IMR-90 (cell line): ENCODE measurements around the gene MYO1D. TPM values are rescaled to one million over a fixed set of nuclear protein-coding genes. Genes with fewer than 3 reads are reported as not detected.

Experiments used
- ATAC-seq: fragments of 200-7000 bp; cut with Tn5 transposase; 2 replicates; pipeline ENCODE4 v1.9.1; 2020; ENCODE audit warnings: low read depth, mild to moderate bottlenecking, moderate library complexity
- BruUV-seq: library from RNA; stranded (reverse); fragments of 400-500 nt; replicated peaks from 2 replicates; lab custom pipeline; 2021; lab: Mats Ljungman, UMichigan
- CTCF ChIA-PET: fragments of 300-600 bp; formaldehyde crosslinking; extraction: SDS; loops from one replicate; lab custom pipeline; 2021; ENCODE audit warnings: antibody characterized with exemption; lab: Yijun Ruan, JAX
- POLR2A ChIA-PET: fragments of 300-600 bp; sonication (Branson Sonifier 250); formaldehyde crosslinking; loops from one replicate; lab custom pipeline; 2022; ENCODE audit warnings: antibody characterized with exemption; ENCODE audit not compliant: unreplicated experiment; lab: Charles Lee
- DNase-seq: peaks from one replicate; pipeline ENCODE4 v3.0.0; 2013
- H2AFZ ChIP-seq: replicated peaks from 2 replicates; pipeline ENCODE3; 2013; ENCODE audit warnings: low read length, mild to moderate bottlenecking; ENCODE audit not compliant: poor library complexity
- H2AK5ac ChIP-seq: 2 replicates; pipeline ENCODE4 v1.6.1; 2013; ENCODE audit warnings: low read depth, low read length, inconsistent platforms
- H2AK9ac ChIP-seq: replicated peaks from 2 replicates; pipeline ENCODE3; 2013; ENCODE audit warnings: mild to moderate bottlenecking, low read depth, low read length, moderate library complexity; ENCODE audit not compliant: poor library complexity
- H2BK120ac ChIP-seq: 2 replicates; pipeline ENCODE4 v1.6.1; 2013; ENCODE audit warnings: low read depth, low read length, inconsistent platforms
- H2BK15ac ChIP-seq: 3 replicates; pipeline ENCODE4 v1.6.1; 2013; ENCODE audit warnings: low read depth, low read length, inconsistent platforms
- H2BK20ac ChIP-seq: 2 replicates; pipeline ENCODE4 v1.6.1; 2013; ENCODE audit warnings: low read depth, mild to moderate bottlenecking, inconsistent platforms, low read length, moderate library complexity
- H2BK5ac ChIP-seq: 2 replicates; pipeline ENCODE4 v1.6.1; 2013; ENCODE audit warnings: mild to moderate bottlenecking, low read depth, low read length, inconsistent platforms; ENCODE audit not compliant: poor library complexity, severe bottlenecking
- H3K14ac ChIP-seq: replicated peaks from 2 replicates; pipeline ENCODE4 v1.6.1; 2013; ENCODE audit warnings: low read depth, low read length, inconsistent platforms
- H3K18ac ChIP-seq: 2 replicates; pipeline ENCODE4 v1.6.1; 2013; ENCODE audit warnings: low read depth, low read length, control low read depth
- H3K23ac ChIP-seq: 2 replicates; pipeline ENCODE4 v1.6.1; 2013; ENCODE audit warnings: low read depth, low read length, inconsistent platforms
- H3K27ac ChIP-seq: 2 replicates; pipeline ENCODE4 v1.5.1; 2013; ENCODE audit warnings: mild to moderate bottlenecking, control low read depth, low read length; ENCODE audit not compliant: insufficient read depth
- H3K27me3 ChIP-seq: 2 replicates; pipeline ENCODE4 v1.6.1; 2013; ENCODE audit warnings: low read length; ENCODE audit not compliant: control insufficient read depth, insufficient read depth
- H3K36me3 ChIP-seq: 2 replicates; pipeline ENCODE4 v1.6.1; 2013; ENCODE audit warnings: low read length, mixed read lengths; ENCODE audit not compliant: control insufficient read depth, insufficient read depth
- H3K4ac ChIP-seq: 2 replicates; pipeline ENCODE4 v1.6.1; 2013; ENCODE audit warnings: low read depth, low read length, inconsistent platforms
- H3K4me1 ChIP-seq: 2 replicates; pipeline ENCODE4 v1.6.1; 2013; ENCODE audit warnings: low read length, mixed read lengths; ENCODE audit not compliant: control insufficient read depth, insufficient read depth
- H3K4me2 ChIP-seq: 2 replicates; pipeline ENCODE4 v1.6.1; 2013; ENCODE audit warnings: low read depth, mild to moderate bottlenecking, control low read depth, low read length, moderate library complexity
- H3K4me3 ChIP-seq: 2 replicates; pipeline ENCODE4 v1.5.1; 2013; ENCODE audit warnings: low read depth, mild to moderate bottlenecking, control low read depth, low read length, moderate library complexity; ENCODE audit not compliant: insufficient read depth
- H3K56ac ChIP-seq: 2 replicates; pipeline ENCODE4 v1.6.1; 2013; ENCODE audit warnings: low read length, inconsistent platforms; ENCODE audit not compliant: insufficient read depth; ENCODE audit errors: extremely low read depth
- H3K79me1 ChIP-seq, 2 experiments: 2 replicates each; pipeline ENCODE4 v1.6.1; 2013; ENCODE audit warnings: low read length in 2 of 2, inconsistent platforms in 1 of 2, low read depth in 1 of 2
- H3K9ac ChIP-seq: 2 replicates; pipeline ENCODE4 v1.6.1; 2013; ENCODE audit warnings: low read depth, low read length, control low read depth
- H3K9me1 ChIP-seq: 2 replicates; pipeline ENCODE4 v1.6.1; 2013; ENCODE audit warnings: low read length, inconsistent platforms; ENCODE audit not compliant: insufficient read depth
- H3K9me3 ChIP-seq: 2 replicates; pipeline ENCODE4 v1.6.1; 2013; ENCODE audit warnings: low read length; ENCODE audit not compliant: control insufficient read depth, insufficient read depth
- H4K20me1 ChIP-seq: 2 replicates; pipeline ENCODE4 v1.6.1; 2013; ENCODE audit warnings: low read length, inconsistent platforms; ENCODE audit not compliant: insufficient read depth
- H4K5ac ChIP-seq: 2 replicates; pipeline ENCODE4 v1.6.1; 2013; ENCODE audit warnings: mild to moderate bottlenecking, low read depth, low read length, control low read depth
- H4K8ac ChIP-seq, 2 experiments: 2 replicates each; pipeline ENCODE4 v1.6.1; 2013; ENCODE audit warnings: low read depth in 2 of 2, low read length in 2 of 2, control low read depth in 1 of 2, inconsistent platforms in 1 of 2
- H4K91ac ChIP-seq: 2 replicates; pipeline ENCODE4 v1.6.1; 2013; ENCODE audit warnings: low read depth, low read length, inconsistent platforms; ENCODE audit not compliant: insufficient read depth
- CEBPB ChIP-seq: IDR thresholded peaks from 2 replicates; pipeline ENCODE4 v1.6.1; 2012; ENCODE audit warnings: low read depth, low read length, improper control_type of control experiment
- FOS ChIP-seq: fragments of 150-350 bp; IDR thresholded peaks from 2 replicates; pipeline ENCODE4 v1.6.1; 2016; ENCODE audit warnings: low read depth, low read length
- MAFK ChIP-seq: IDR thresholded peaks from 2 replicates; pipeline ENCODE4 v1.6.1; 2012; ENCODE audit warnings: low read depth, low read length, improper control_type of control experiment
- MAZ ChIP-seq: IDR thresholded peaks from 2 replicates; pipeline ENCODE4 v1.6.1; 2012; ENCODE audit warnings: low read depth, mild to moderate bottlenecking, low read length, improper control_type of control experiment, moderate library complexity, borderline replicate concordance
- MXI1 ChIP-seq: IDR thresholded peaks from 2 replicates; pipeline ENCODE4 v1.6.1; 2012; ENCODE audit warnings: low read depth, mild to moderate bottlenecking, low read length, moderate library complexity, borderline replicate concordance
- NFE2L2 ChIP-seq: fragments of 150-350 bp; IDR thresholded peaks from 2 replicates; pipeline ENCODE4 v1.6.1; 2016; ENCODE audit warnings: low read depth, mild to moderate bottlenecking, low read length
- RCOR1 ChIP-seq: IDR thresholded peaks from 2 replicates; pipeline ENCODE4 v1.6.1; 2012; ENCODE audit warnings: mild to moderate bottlenecking, low read length, improper control_type of control experiment; ENCODE audit not compliant: insufficient replicate concordance
- WGBS, 2 experiments: methylation state at CpG; one replicate each; pipeline versions ENCODE4 v1.1.5 to v1.1.7; 2013; ENCODE audit warnings: missing lambda C conversion rate in 2 of 2; ENCODE audit not compliant: insufficient read length in 1 of 2; ENCODE audit errors: extremely low coverage in 2 of 2; 5-methylcytosine and 5-hydroxymethylcytosine counted together
- dilution Hi-C: fragments of 300-500 bp; cut with HindIII; formaldehyde crosslinking; loops from one replicate; pipeline ENCODE4 v1.14.3; 2018; ENCODE audit warnings: low sequenced_read_pairs; ENCODE audit not compliant: unreplicated experiment
- in situ Hi-C: fragments of 300-500 bp; cut with MboI; formaldehyde crosslinking; loops from 3 replicates; pipeline ENCODE4 v1.14.3; 2019; ENCODE audit warnings: low sequenced_read_pairs, inconsistent platforms, mixed read lengths
- intact Hi-C: fragments of 100-400 bp; cut with micrococcal nuclease; formaldehyde crosslinking; loops from 2 replicates; pipeline ENCODE4 v1.10.0; 2022
- polyA plus RNA-seq, 3 experiments: library from polyadenylated mRNA; depleted of rRNA; stranded (reverse); fragments of >200 nt; gene quantifications; 2 replicates each; pipeline ENCODE4 v1.2.3, GENCODE V29; 2012; ENCODE audit warnings: low replicate concordance in 1 of 3
- total RNA-seq: library from RNA; depleted of rRNA; stranded (reverse); fragments of >200 nt; gene quantifications from 2 replicates; pipeline ENCODE4 v1.2.3, GENCODE V29; 2012
- TF ChIP-seq, protein P1 (sequence below): conservative IDR thresholded peaks from 2 replicates; pipeline ENCODE4 v1.5.1; 2012; ENCODE audit warnings: mild to moderate bottlenecking, low read depth, low read length, improper control_type of control experiment
- TF ChIP-seq, protein P2 (sequence below): fragments of 150-350 bp; IDR thresholded peaks from 2 replicates; pipeline ENCODE4 v1.6.1; 2016; ENCODE audit warnings: low read depth, mild to moderate bottlenecking, low read length, moderate library complexity, borderline replicate concordance
- TF ChIP-seq, protein P3 (sequence below): fragments of 150-350 bp; IDR thresholded peaks from 2 replicates; pipeline ENCODE4 v1.6.1; 2017; ENCODE audit warnings: mild to moderate bottlenecking, antibody characterized with exemption, low read length, low read depth

Gene MYO1D
- total and polyA plus RNA-seq, 2 of the 4 experiments (the other 2 are of a cell fraction), result 0.63 to 0.90 TPM

DNA sequence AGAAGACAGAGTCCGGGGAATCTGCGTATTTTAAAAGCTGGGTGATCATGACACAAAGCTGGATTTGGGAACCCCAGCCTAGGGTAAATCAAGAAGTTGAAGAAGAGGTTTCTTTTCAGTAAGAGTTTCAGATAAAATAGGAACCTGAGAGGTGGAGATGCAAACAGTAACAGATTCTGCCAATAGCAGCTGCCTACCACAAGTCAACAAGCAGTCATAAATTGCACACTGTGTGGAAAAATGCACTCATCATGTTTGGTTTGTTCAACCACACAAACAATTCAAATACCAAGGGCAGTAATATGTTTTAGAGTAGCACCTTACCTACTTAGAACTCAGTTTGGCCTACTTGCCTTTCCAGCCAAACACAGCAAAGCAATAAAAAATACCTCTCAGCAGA, 14.0 kb downstream of the MYO1D start:
- BruUV-seq, result no TSS peak
- Histone ChIP-seq H2AFZ (no peak overlapping the region), H2BK20ac (no peak overlapping the region), H3K23ac (no peak overlapping the region), H4K8ac (no peak overlapping the region), H3K4me1 (no peaks in the 10 kb centered on the region), H3K9ac (no peak overlapping the region), H3K14ac (no peak overlapping the region), H4K91ac (no peak overlapping the region), H2BK15ac (no peak overlapping the region), H3K36me3 (no peaks in the 10 kb centered on the region), H3K56ac (no peak overlapping the region), H2AK5ac (no peak overlapping the region), H3K79me1 (no peaks in the 10 kb centered on the region), H2BK5ac (no peak overlapping the region), H3K27me3 (no peaks in the 10 kb centered on the region; the same call in 1 of the 2 replicates), H2BK120ac (no peak overlapping the region), H3K4ac (no peak overlapping the region), H3K18ac (no peak overlapping the region), H2AK9ac (no peak overlapping the region), H3K4me3 (no peak overlapping the region), H4K20me1 (no peaks in the 10 kb centered on the region), H4K5ac (no peak overlapping the region), H3K9me3 (no peaks in the 10 kb centered on the region), H3K4me2 (no peak overlapping the region), H3K27ac (no peak overlapping the region), H3K9me1 (no peaks in the 10 kb centered on the region)
- in situ Hi-C loops, result no loop called here
- intact Hi-C loops, result no loop called here
- ChIA-PET CTCF (interaction anchor here (0.5 to 2.8 kb wide), 2 partner anchors 14 to 33 kb away, joined by 4 to 13 read pairs; partner anchors contain the start of gene MYO1D), POLR2A (no interaction called here)
- ATAC-seq (no peak), DNase-seq (no peak)
- dilution Hi-C loops, result no loop called here
- WGBS, 2 experiments, result 63% methylated on average over 2 of the region's 2 CpGs; no CpG with 5 or more reads in 1 of the 2 experiments
- TF ChIP-seq NFE2L2 (no peak), FOS (no peak), MAZ (no peak), MXI1 (no peak), RCOR1 (no peak), CEBPB (no peak), MAFK (no peak)
- TF ChIP-seq, protein P1, sequence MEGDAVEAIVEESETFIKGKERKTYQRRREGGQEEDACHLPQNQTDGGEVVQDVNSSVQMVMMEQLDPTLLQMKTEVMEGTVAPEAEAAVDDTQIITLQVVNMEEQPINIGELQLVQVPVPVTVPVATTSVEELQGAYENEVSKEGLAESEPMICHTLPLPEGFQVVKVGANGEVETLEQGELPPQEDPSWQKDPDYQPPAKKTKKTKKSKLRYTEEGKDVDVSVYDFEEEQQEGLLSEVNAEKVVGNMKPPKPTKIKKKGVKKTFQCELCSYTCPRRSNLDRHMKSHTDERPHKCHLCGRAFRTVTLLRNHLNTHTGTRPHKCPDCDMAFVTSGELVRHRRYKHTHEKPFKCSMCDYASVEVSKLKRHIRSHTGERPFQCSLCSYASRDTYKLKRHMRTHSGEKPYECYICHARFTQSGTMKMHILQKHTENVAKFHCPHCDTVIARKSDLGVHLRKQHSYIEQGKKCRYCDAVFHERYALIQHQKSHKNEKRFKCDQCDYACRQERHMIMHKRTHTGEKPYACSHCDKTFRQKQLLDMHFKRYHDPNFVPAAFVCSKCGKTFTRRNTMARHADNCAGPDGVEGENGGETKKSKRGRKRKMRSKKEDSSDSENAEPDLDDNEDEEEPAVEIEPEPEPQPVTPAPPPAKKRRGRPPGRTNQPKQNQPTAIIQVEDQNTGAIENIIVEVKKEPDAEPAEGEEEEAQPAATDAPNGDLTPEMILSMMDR, result no peak
- TF ChIP-seq, protein P2, sequence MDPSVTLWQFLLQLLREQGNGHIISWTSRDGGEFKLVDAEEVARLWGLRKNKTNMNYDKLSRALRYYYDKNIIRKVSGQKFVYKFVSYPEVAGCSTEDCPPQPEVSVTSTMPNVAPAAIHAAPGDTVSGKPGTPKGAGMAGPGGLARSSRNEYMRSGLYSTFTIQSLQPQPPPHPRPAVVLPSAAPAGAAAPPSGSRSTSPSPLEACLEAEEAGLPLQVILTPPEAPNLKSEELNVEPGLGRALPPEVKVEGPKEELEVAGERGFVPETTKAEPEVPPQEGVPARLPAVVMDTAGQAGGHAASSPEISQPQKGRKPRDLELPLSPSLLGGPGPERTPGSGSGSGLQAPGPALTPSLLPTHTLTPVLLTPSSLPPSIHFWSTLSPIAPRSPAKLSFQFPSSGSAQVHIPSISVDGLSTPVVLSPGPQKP, result no peak
- TF ChIP-seq, protein P3, sequence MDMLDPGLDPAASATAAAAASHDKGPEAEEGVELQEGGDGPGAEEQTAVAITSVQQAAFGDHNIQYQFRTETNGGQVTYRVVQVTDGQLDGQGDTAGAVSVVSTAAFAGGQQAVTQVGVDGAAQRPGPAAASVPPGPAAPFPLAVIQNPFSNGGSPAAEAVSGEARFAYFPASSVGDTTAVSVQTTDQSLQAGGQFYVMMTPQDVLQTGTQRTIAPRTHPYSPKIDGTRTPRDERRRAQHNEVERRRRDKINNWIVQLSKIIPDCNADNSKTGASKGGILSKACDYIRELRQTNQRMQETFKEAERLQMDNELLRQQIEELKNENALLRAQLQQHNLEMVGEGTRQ, result no peak
